ENCODE data around the gene HSBP1L1. TPM values are rescaled to one million over a fixed set of nuclear protein-coding genes. Genes with fewer than 3 reads are reported as not detected.

HSBP1L1 gene
- total RNA-seq, 1 experiment from 2014 or later = 25.7 TPM

GRCh38 chr18:79972720-79973119 lies 8.3 kb downstream of the HSBP1L1 start:
- Histone ChIP-seq H3K9me3 (no peaks in the 10 kb centered on the region), H3K27me3 (replicated peaks; ENCODE audit: control insufficient read depth, insufficient read depth, low read length) (no peaks in the 10 kb centered on the region), H3K4me1 (no peaks in the 10 kb centered on the region), H3K4me3 (ENCODE audit: low read depth, low read length) (no peak overlapping the region), H3K36me3 (ENCODE audit: control insufficient read depth, insufficient read depth, low read length) (no peaks in the 10 kb centered on the region)
- no TSS peak for BruUV-seq (replicated peaks)
- TF ChIP-seq CTCF (IDR thresholded peaks at IDR 0.05; ENCODE audit: insufficient read depth in 1 of 2, low read depth in 1 of 2, low read length in 1 of 2, severe bottlenecking in 1 of 2, unreplicated experiment in 1 of 2) = no peak
- intact Hi-C loops (cut with micrococcal nuclease; ENCODE audit: unreplicated experiment) = no loop called here
- Mint-ChIP-seq H3K4me1 (ENCODE audit: low read depth, unreplicated experiment) (no peaks in the 10 kb centered on the region), H3K9me3 (ENCODE audit: unreplicated experiment) (no peaks in the 10 kb centered on the region), H3K27ac (ENCODE audit: unreplicated experiment) (no peak overlapping the region), H3K4me3 (ENCODE audit: unreplicated experiment) (no peak overlapping the region), H3K27me3 (ENCODE audit: insufficient read depth, unreplicated experiment) (no peaks in the 10 kb centered on the region), H3K36me3 (ENCODE audit: insufficient read depth, unreplicated experiment) (peaks cover 41% of the 10 kb centered on the region)
- ChIA-PET POLR2A (no interaction called here), CTCF (no interaction called here)
- DNase-seq = no peak

GRCh38 chr18:79973517-79973916 lies 9.1 kb downstream of the HSBP1L1 start:
- POLR2A ChIA-PET = no interaction called here
- Histone ChIP-seq H3K27me3 (replicated peaks; ENCODE audit: control insufficient read depth, insufficient read depth, low read length) (no peaks in the 10 kb centered on the region), H3K4me3 (ENCODE audit: low read depth, low read length) (no peak overlapping the region), H3K9me3 (no peaks in the 10 kb centered on the region), H3K36me3 (ENCODE audit: control insufficient read depth, insufficient read depth, low read length) (no peaks in the 10 kb centered on the region), H3K4me1 (no peaks in the 10 kb centered on the region)
- no peak for DNase-seq
- Mint-ChIP-seq H3K36me3 (ENCODE audit: insufficient read depth, unreplicated experiment) (peaks cover 35% of the 10 kb centered on the region), H3K27ac (ENCODE audit: unreplicated experiment) (no peak overlapping the region), H3K4me3 (ENCODE audit: unreplicated experiment) (no peak overlapping the region), H3K4me1 (ENCODE audit: low read depth, unreplicated experiment) (no peaks in the 10 kb centered on the region), H3K27me3 (ENCODE audit: insufficient read depth, unreplicated experiment) (no peaks in the 10 kb centered on the region), H3K9me3 (ENCODE audit: unreplicated experiment) (no peaks in the 10 kb centered on the region)
- intact Hi-C loops (cut with micrococcal nuclease; ENCODE audit: unreplicated experiment) = no loop called here
- CTCF ChIA-PET = no interaction called here
- TF ChIP-seq CTCF (IDR thresholded peaks at IDR 0.05; ENCODE audit: insufficient read depth in 1 of 2, low read depth in 1 of 2, low read length in 1 of 2, severe bottlenecking in 1 of 2, unreplicated experiment in 1 of 2) = no peak
- BruUV-seq (replicated peaks) = no TSS peak

GRCh38 chr18:79974025-79974654 lies 9.7 kb downstream of the HSBP1L1 start:
- Mint-ChIP-seq H3K4me3 (ENCODE audit: unreplicated experiment) (no peak overlapping the region), H3K9me3 (ENCODE audit: unreplicated experiment) (no peaks in the 10 kb centered on the region), H3K27me3 (ENCODE audit: insufficient read depth, unreplicated experiment) (no peaks in the 10 kb centered on the region), H3K36me3 (ENCODE audit: insufficient read depth, unreplicated experiment) (peaks cover 33% of the 10 kb centered on the region), H3K4me1 (ENCODE audit: low read depth, unreplicated experiment) (no peaks in the 10 kb centered on the region), H3K27ac (ENCODE audit: unreplicated experiment) (no peak overlapping the region)
- no peak for DNase-seq
- CTCF ChIA-PET = no interaction called here
- POLR2A ChIA-PET = no interaction called here
- Histone ChIP-seq H3K27me3 (replicated peaks; ENCODE audit: control insufficient read depth, insufficient read depth, low read length) (no peaks in the 10 kb centered on the region), H3K9me3 (no peaks in the 10 kb centered on the region), H3K36me3 (ENCODE audit: control insufficient read depth, insufficient read depth, low read length) (no peaks in the 10 kb centered on the region), H3K4me3 (ENCODE audit: low read depth, low read length) (no peak overlapping the region), H3K4me1 (no peaks in the 10 kb centered on the region)
- no TSS peak for BruUV-seq (replicated peaks)
- intact Hi-C loops (cut with micrococcal nuclease; ENCODE audit: unreplicated experiment) = no loop called here
- TF ChIP-seq CTCF (IDR thresholded peaks at IDR 0.05; ENCODE audit: insufficient read depth in 1 of 2, low read depth in 1 of 2, low read length in 1 of 2, severe bottlenecking in 1 of 2, unreplicated experiment in 1 of 2) = no peak

Measured in Caco-2 (cell line).